GM12878 (cell line): Measurements from ENCODE around the gene CTSS. TPM values are rescaled to one million over a fixed set of nuclear protein-coding genes. Genes with fewer than 3 reads are reported as not detected.
A peak's percentile ranks its signal among the peaks of the same experiment; 100 is the strongest.
"Not testable (repeated sequence)": the region's sequence is repeated elsewhere in the genome, so short reads cannot be mapped to it uniquely, and the experiment has no call there.

Source experiments
- ATAC-seq: fragments of 200-7000 bp; cut with Tn5 transposase; 3 replicates; pipeline ENCODE4 v1.9.1; 2020; ENCODE audit warnings: mild to moderate bottlenecking, moderate library complexity
- BruUV-seq: library from RNA; stranded (reverse); fragments of 400-500 nt; replicated peaks from 2 replicates; lab custom pipeline; 2021; lab: Mats Ljungman, UMichigan
- CTCF ChIA-PET: fragments of 300-600 bp; sonication (Branson Sonifier 250); formaldehyde crosslinking; extraction: SDS; loops from one replicate; lab custom pipeline; 2021; ENCODE audit warnings: inconsistent platforms; lab: Yijun Ruan, JAX
- POLR2A ChIA-PET: fragments of 350-600 bp; formaldehyde crosslinking; extraction: SDS; loops from one replicate; lab custom pipeline; 2021; ENCODE audit warnings: inconsistent platforms; lab: Charles Lee
- RAD21 ChIA-PET: fragments of 300-600 bp; sonication (Branson Sonifier 250); formaldehyde crosslinking; loops from one replicate; lab custom pipeline; 2023; ENCODE audit warnings: antibody characterized with exemption; ENCODE audit not compliant: unreplicated experiment; lab: Charles Lee
- SMC1A ChIA-PET: fragments of 300-600 bp; sonication (Branson Sonifier 250); formaldehyde crosslinking; loops from one replicate; lab custom pipeline; 2023; ENCODE audit not compliant: unreplicated experiment, uncharacterized antibody; lab: Charles Lee
- DNase-seq: peaks from one replicate; pipeline ENCODE4 v3.0.0-alpha.2; 2011; ENCODE audit warnings: low read depth, low spot score
- FAIRE-seq: peaks from 3 replicates; lab custom pipeline; 2011; peaks lifted over from hg19 to GRCh38; lab: Jason Lieb, UNC
- H2AFZ ChIP-seq: 2 replicates; pipeline ENCODE4 v1.6.0; 2011; ENCODE audit warnings: low read depth, low read length, control low read depth; ENCODE audit not compliant: control insufficient read depth
- H3K27ac ChIP-seq: 2 replicates; pipeline ENCODE4 v1.5.1; 2011; ENCODE audit warnings: control low read depth; ENCODE audit not compliant: control insufficient read depth, insufficient read depth
- H3K27me3 ChIP-seq, 2 experiments: replicated peaks in 1 of 2; 2 replicates each; pipeline versions ENCODE4 v1.6.0 to v1.6.1; 2011; ENCODE audit warnings: low read length in 1 of 2; ENCODE audit not compliant: control insufficient read depth in 2 of 2, insufficient read depth in 2 of 2
- H3K36me3 ChIP-seq, 2 experiments: 2 replicates each; pipeline ENCODE4 v1.5.1; 2011; ENCODE audit warnings: low read length in 1 of 2; ENCODE audit not compliant: control insufficient read depth in 2 of 2, insufficient read depth in 2 of 2
- H3K4me1 ChIP-seq: 2 replicates; pipeline ENCODE4 v1.6.1; 2011; ENCODE audit warnings: mild to moderate bottlenecking, low read length, moderate library complexity, mixed read lengths; ENCODE audit not compliant: control insufficient read depth, insufficient read depth
- H3K4me2 ChIP-seq: 2 replicates; pipeline ENCODE4 v1.6.0; 2011; ENCODE audit warnings: control low read depth; ENCODE audit not compliant: control insufficient read depth, insufficient read depth
- H3K4me3 ChIP-seq: fragments of 200-600 bp; sonication (generic); 2 replicates; pipeline ENCODE4 v1.5.1; 2016
- H3K79me2 ChIP-seq: 2 replicates; pipeline ENCODE4 v1.6.0; 2011; ENCODE audit warnings: low read length; ENCODE audit not compliant: control insufficient read depth, insufficient read depth
- H3K9ac ChIP-seq: 2 replicates; pipeline ENCODE4 v1.8.0; 2011; ENCODE audit warnings: low read length, control low read depth, mixed read lengths; ENCODE audit not compliant: control insufficient read depth, insufficient read depth
- H3K9me3 ChIP-seq: replicated peaks from 3 replicates; pipeline ENCODE4 v1.5.1; 2011; ENCODE audit warnings: mild to moderate bottlenecking, low read length; ENCODE audit not compliant: control insufficient read depth, insufficient read depth
- H4K20me1 ChIP-seq: 2 replicates; pipeline ENCODE4 v1.6.0; 2011; ENCODE audit not compliant: control insufficient read depth, insufficient read depth
- NFIC ChIP-seq: IDR thresholded peaks from 2 replicates; pipeline ENCODE4 v1.6.1; 2012; ENCODE audit warnings: low read depth, mild to moderate bottlenecking, inconsistent platforms, low read length, moderate library complexity
- PKNOX1 ChIP-seq: fragments of 450-650 bp; IDR thresholded peaks from 2 replicates; pipeline ENCODE4 v1.6.1; 2016; ENCODE audit warnings: mild to moderate bottlenecking
- PML ChIP-seq: IDR thresholded peaks from 2 replicates; pipeline ENCODE4 v1.6.1; 2012; ENCODE audit warnings: low read length, inconsistent platforms
- WGBS: methylation state at CpG from one replicate; pipeline ENCODE4 v1.1.6; 2016; ENCODE audit warnings: low lambda C conversion rate; ENCODE audit not compliant: insufficient replicate concordance, insufficient coverage; ENCODE audit errors: missing lambda C conversion rate; 5-methylcytosine and 5-hydroxymethylcytosine counted together
- in situ Hi-C: fragments of 300-500 bp; cut with MboI; formaldehyde crosslinking; loops from 9 replicates; pipeline ENCODE4 v1.14.3; 2018; ENCODE audit warnings: mixed read lengths
- intact Hi-C: fragments of 100-400 bp; cut with micrococcal nuclease; formaldehyde crosslinking; loops from one replicate; pipeline ENCODE4 v1.14.2; 2022; ENCODE audit not compliant: unreplicated experiment
- polyA plus RNA-seq, 11 experiments: library from polyadenylated mRNA; depleted of rRNA in 4 of 11; unstranded in 6 of 11; stranded (reverse) in 5 of 11; fragments of >200 nt; fragmentation: Nextera tagmentation in 4 of 11; fragmentation: Illumina TruSeq in 1 of 11; extraction: Ambion mirVana in 4 of 11; extraction: Trizol in 1 of 11; gene quantifications; 1 replicate in 1 of 11; 2 replicates in 10 of 11; pipeline versions ENCODE4 v1.2.1 to v1.2.3, GENCODE V29; 2011 to 2016; ENCODE audit warnings: inconsistent platforms in 2 of 11, missing spikeins in 2 of 11, low read depth in 1 of 11
- total RNA-seq, 4 experiments: library from RNA; depleted of rRNA in 3 of 4; stranded (reverse); fragments of >200 nt in 3 of 4; fragmentation: Illumina TruSeq in 1 of 4; extraction: Trizol in 1 of 4; gene quantifications; 2 replicates each; pipeline versions ENCODE4 v1.2.1 to v1.2.3, GENCODE V29; 2013 to 2021

Gene CTSS
- total and polyA plus RNA-seq, 10 of the 15 experiments (the other 5 are each of a cell fraction or from before 2014, with no cell fraction given), result 32.8 to 174 (median 60.9) TPM

- CTCF ChIA-PET, result interaction anchor here (1.1 to 2.9 kb wide), 6 partner anchors 9 to 205 kb away, joined by 3 to 13 read pairs (median 4); partner anchors contain the start of genes GOLPH3L and SETDB1
- POLR2A ChIA-PET, result interaction anchor here (0.5 to 1.6 kb wide), 5 partner anchors 25 to 201 kb away, joined by 3 to 5 read pairs (median 3); partner anchors contain the start of gene ENSA
- in situ Hi-C loops, result not testable (repeated sequence)
Observed at GRCh38 chr1:150765977-150766301, 361 bp upstream of the CTSS start.

More at GRCh38 chr1:150765977-150766301, 361 bp upstream of the CTSS start:
- ChIA-PET RAD21 (interaction anchor here (1.0 to 3.3 kb wide), 9 partner anchors 22 to 207 kb away, joined by 3 to 21 read pairs (median 4); partner anchors contain the start of genes ENSA and GOLPH3L), SMC1A (interaction anchor here (0.7 to 1.8 kb wide), 12 partner anchors 10 to 198 kb away, joined by 3 to 9 read pairs (median 4); partner anchors contain the start of genes ENSA, GOLPH3L, MCL1 and SETDB1)
- TF ChIP-seq PML (peak; percentile 6; the same call in 1 of the 2 replicates), PKNOX1 (0 out of 2 replicates have a peak, but pooled peaks have one; percentile 4), NFIC (0 out of 2 replicates have a peak, but pooled peaks have one; percentile 3)
- not testable (repeated sequence) for BruUV-seq, H4K20me1 ChIP-seq, H3K9me3 ChIP-seq, H2AFZ ChIP-seq, H3K9ac ChIP-seq, DNase-seq, FAIRE-seq, H3K36me3 ChIP-seq, H3K27me3 ChIP-seq
- Histone ChIP-seq H3K79me2 (peaks cover 32% of the 10 kb centered on the region), H3K4me1 (peaks cover 10% of the 10 kb centered on the region), H3K4me3 (peak overlapping the region; percentile 12; the same call in 1 of the 2 replicates), H3K27ac (peak overlapping the region; percentile 96; the same call in 1 of the 2 replicates), H3K4me2 (peak overlapping the region; percentile 20; the same call in 1 of the 2 replicates)
- 0% methylated on average over 1 of the region's 1 CpG for WGBS
- ATAC-seq, result peak; percentile 10
- intact Hi-C loops, result loop anchor here (2.0 to 10.0 kb wide), 4 partner anchors 109 to 209 kb away; partner anchors contain the start of genes ARNT, CERS2 and ENSA
